Activated T-helper 9 cell treated with anti-CD3 and anti-CD28 coated beads, Interleukin-2, amount 50 U/mL, for 16 hours (primary cell): Measurements from ENCODE around the gene FKBP6.
"Not testable (repeated sequence)": the region's sequence is repeated elsewhere in the genome, so short reads cannot be mapped to it uniquely, and the experiment has no call there.

ENCODE experiments used
- DNase-seq: peaks from one replicate; pipeline ENCODE4 v3.0.0-alpha.2; 2020; ENCODE audit warnings: low read depth

The FKBP6 gene

GRCh38 chr7:73395538-73396503, 67.9 kb downstream of the FKBP6 start:
- DNase-seq, result no peak

DNA sequence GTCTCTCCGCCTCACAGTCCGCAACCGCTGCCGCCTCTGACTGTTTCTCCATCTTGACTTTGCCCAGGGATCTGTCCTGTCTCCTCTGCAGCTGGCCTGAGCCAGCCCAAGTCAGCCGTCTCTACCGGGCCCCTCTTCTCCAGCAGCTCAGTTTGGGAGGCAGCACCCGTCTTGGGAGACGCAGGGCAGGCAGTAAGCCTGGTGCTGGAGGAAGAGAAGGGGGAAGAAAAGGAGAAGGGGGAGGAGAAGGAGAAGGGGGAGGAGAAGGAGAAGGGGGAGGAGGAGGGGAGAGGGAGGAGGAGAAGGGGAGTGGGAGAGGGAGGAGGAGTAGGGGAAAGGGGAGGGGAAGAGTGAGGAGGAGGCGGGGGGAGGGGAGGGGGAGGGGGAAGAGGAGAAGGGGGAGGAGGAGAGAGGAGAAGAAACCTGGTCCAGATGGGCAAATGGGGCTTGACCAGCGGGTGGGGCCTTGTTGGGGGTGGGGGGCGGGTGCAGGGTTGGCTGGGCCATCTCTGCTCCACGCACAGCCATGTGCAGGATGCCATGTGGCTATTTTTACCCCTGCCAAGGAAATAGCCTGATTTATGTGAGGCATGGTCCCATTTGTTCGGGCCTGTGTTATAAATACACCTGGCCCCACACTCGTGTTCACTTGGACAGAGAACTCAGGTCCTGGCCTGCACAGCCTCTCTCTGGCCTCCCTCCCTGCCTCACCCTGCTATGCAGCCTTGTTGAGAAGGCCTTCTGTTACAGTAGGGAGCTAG, 69.7 kb downstream of the FKBP6 start:
- DNase-seq, result no peak

DNA sequence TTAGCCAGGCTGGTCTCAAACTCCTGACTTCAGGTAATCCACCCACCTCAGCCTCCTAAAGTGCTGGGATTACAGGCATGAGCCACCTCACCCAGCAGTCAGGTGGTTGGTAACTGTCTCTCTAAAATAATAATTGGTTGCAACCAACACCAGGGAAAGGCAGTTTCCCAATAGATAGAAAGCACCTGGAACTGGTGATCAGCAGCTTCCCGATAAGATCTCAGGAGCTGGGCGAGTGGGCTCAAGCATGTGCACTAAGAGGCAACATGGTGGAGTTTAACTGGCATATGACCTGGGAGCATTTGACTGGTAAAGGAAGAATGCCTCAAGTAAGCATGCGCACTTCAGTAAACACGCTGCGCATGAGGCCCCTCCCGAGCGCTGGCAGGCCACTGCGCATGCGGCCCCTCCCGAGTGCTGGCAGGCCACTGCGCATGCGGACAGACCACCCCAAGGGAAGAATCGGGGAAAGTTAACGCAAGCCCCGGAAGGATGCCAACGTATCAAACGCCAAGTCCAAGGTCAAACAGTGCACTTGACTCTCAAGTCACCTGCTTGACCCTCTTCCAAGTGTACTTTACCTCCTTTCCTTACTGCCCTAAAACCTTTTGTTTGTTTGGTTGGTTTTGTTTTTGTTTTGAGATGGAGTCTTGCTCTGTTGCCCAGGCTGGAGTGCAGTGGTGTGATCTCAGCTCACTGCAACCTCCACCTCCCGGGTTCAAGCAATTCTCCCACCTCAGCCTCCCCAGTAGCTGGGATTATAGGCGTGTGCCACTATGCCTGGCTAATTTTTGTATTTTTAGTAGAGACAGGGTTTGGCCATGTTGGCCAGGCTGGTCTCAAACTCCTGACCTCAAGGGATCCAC, 71.5 kb downstream of the FKBP6 start:
- DNase-seq, result peak; percentile 21

GRCh38 chr7:73404860-73405259, 76.9 kb downstream of the FKBP6 start:
- not testable (repeated sequence) for DNase-seq
